Left colon (tissue), 2 donors: ENCODE data around the gene KLK13. TPM values are rescaled to one million over a fixed set of nuclear protein-coding genes. Genes with fewer than 3 reads are reported as not detected.

Experiments
- ATAC-seq: fragments of 200-7000 bp; cut with Tn5 transposase; one replicate; pipeline ENCODE4 v1.9.1; 2020; ENCODE audit warnings: mild to moderate bottlenecking, moderate library complexity
- DNase-seq, 2 donors: peaks; one replicate each; pipeline ENCODE4 v3.0.0-alpha.2; 2020
- intact Hi-C, 2 donors: fragments of 100-400 bp; cut with DNase I in 1 of 2; cut with micrococcal nuclease in 1 of 2; formaldehyde crosslinking; loops; one replicate each; pipeline versions ENCODE4 v1.11.2 to v1.14.0; 2022; cut with DNase I, micrococcal nuclease
- total RNA-seq, 2 donors: library from RNA; stranded (reverse); fragmentation: NEBNext Ultra II Directional; extraction: Animal tissue kit (Norgen Biotek cat#: 25700); gene quantifications; one replicate each; pipeline ENCODE4 v1.2.1, GENCODE V29; 2021
- donor health status: DM: no; HTN: no; CAD: no.
- donor health status: DM: yes; HTN: yes; CAD: no.

Gene KLK13
- total RNA-seq, 2 donors from 2014 or later, result 0.43 to 0.98 TPM

DNA sequence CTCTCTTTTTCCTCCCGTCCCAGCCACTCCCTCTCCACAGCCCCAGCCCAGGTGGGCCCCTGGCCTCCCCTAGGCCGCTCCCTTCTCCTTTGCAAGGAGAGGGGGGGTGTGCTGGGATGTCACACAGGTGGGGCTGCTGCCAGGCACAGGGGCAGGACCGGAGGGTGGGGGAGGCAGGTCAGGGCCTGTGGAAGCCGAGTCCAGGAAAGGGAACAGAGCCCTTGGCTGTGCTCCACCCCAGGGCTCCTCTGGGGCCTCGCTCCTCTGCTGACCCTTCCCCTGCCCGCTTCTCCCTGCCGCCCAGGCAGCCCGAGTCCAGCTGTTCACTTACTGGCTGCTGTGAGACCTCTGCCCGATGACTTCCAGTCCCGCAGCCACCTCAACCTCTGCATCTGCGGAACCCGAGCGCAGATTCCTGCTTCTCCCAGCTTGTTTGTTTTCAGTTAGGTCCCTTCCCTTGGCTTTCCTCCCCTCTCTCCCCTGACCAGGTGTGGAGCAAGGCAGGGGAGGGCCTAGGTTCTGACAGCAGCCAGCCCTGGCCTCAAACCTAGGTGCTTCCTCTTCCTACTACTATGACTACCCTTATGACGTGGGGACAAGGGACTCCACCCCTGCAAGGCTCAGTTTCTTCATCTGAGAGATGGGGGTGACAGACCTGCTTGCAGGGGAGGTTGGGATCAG is 37.6 kb downstream of the KLK13 start:
- no peak for ATAC-seq
- intact Hi-C loops, result no loop called here
- no peak for DNase-seq

DNA sequence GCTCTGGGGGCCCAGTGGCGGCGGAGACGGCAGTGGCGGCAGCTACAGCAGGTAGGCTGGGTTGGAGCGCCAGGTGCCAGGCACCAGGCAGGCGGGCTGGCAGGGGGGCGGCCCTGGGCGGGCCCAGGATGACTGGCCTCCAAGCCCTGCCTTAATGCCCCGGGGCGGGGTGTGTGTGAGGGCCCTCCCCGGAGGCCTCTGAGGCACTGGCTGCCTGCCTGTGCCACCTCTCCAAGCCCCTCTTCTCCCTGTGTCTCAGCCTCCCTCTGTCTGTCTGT is 38.4 kb downstream of the KLK13 start, which contains the start of gene KLK11:
Gene KLK11, minus strand, starts transcription at position 63 of the 278 bp plus-strand sequence. CDS start 985 bp downstream, outside the sequence.
- intact Hi-C loops, result no loop called here
- no peak for DNase-seq
- peak; percentile 37 for ATAC-seq

DNA sequence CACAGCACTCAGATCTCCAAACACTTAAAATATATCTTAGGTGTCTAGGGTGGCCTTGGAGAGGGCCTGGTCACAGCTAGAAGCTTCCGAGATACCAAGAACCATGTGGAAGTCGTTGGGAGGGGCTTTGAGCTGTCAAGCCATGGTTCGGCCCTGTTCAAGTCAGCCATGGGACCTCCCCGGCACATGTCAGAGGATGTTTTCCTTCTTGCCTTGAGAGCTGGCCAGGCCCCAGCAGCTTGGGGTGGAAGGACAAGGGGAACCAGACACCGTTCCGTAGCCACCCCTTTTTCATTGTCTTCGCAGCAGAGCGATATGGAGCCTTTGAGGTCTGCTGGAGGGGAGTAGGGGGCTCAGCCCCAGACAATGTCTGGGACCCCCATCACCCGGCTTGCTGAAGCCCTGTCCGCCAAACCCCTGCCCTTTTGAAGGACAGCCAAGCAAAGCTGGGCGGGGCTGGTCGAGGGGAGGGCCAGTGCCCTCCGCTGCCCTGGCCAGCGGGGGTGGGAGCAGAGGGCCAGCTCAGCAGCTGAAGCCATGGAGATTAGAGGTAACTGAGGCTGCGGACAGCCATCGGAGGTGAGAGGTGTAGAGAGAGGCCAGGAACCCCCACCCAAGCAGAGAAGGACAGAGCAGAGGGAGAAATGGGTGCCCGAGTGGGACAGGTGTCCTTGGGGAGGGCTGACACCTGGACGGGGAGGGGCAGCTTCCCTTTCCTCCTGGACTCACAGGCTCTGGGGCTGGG is 38.9 kb downstream of the KLK13 start:
- intact Hi-C loops, result no loop called here
- ATAC-seq (no peak), DNase-seq (no peak)

DNA sequence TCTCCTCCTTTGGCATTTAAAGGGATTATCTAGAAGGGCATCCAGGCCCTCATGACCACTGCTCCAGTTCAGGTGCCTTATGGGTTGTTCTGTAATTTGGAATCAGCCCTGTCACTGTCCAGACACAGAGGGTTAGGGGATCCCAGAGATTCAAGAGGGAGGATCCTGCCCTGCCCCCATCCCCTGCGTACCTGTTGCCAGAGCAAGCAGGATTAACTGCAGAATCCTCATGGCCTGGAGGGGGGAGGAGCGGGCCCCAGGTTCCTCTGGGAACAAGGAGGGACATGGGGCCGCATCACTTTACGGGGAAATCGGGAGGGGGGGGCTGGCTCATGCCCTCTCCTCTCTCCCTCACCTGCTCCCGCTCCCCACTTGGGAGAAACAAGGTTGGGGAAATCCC is 39.5 kb downstream of the KLK13 start:
- intact Hi-C loops, result no loop called here
- DNase-seq, result no peak
- no peak for ATAC-seq

DNA sequence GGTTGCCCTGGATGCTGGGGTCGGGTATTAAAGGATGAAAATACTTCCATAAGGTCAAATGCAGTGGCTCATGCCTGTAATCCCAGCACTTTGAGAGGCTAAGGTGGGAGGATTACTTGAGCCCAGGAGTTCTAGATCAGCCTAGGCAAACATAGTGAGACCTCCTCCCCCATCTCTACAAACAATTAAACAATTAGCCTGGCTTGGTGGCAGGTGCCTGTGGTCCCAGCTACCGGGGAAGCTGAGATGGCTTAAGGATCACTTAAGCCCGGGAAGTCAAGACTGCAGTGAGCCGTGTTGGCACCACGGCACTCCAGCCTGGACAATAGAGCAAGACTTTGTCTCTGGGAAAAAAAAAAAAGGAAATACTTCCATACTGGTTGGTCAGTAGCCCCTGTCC is 40.0 kb downstream of the KLK13 start:
- intact Hi-C loops, result no loop called here
- no peak for ATAC-seq
- no peak for DNase-seq

DNA sequence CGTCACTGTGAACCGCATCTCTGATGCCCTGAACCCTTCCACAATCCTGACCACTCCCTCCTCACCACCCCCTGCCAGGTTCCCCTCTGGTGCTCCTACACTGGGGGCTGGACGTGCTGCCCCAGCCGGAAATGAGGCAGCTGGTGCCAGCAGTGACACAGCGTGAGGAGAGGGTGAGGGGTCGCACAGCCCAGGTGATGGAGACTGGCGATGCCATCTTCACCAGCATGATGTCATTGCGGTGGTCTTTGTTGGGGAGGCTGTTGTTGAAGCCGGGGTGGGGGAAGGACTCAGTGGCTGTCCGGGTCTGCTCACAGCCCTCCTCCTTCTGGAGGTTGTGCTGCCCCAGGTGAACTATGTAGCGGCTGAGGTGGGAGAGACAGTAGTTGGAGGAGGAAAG is 40.9 kb downstream of the KLK13 start:
- ATAC-seq, result no peak
- no peak for DNase-seq
- intact Hi-C loops, result no loop called here

DNA sequence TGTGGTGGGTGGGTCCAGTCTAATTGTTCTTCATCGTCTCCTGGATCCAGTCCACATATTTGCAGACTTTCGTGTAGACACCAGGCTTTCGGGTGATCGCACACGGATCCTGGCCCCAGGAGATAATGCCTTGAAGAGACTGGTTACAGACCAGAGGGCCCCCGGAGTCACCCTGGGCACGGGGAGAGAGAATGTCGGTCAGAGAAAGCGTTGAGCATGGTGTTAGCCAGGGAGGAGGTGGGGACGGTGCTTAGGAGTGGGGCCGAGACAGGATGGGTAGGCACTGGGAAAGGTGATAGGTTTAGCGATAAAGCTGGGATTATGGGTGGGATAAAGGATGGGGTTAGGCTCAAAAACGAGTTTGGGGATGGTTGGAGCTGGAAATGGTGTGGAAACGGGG is 42.4 kb downstream of the KLK13 start:
- ATAC-seq (no peak), DNase-seq (no peak)
- intact Hi-C loops, result no loop called here

DNA sequence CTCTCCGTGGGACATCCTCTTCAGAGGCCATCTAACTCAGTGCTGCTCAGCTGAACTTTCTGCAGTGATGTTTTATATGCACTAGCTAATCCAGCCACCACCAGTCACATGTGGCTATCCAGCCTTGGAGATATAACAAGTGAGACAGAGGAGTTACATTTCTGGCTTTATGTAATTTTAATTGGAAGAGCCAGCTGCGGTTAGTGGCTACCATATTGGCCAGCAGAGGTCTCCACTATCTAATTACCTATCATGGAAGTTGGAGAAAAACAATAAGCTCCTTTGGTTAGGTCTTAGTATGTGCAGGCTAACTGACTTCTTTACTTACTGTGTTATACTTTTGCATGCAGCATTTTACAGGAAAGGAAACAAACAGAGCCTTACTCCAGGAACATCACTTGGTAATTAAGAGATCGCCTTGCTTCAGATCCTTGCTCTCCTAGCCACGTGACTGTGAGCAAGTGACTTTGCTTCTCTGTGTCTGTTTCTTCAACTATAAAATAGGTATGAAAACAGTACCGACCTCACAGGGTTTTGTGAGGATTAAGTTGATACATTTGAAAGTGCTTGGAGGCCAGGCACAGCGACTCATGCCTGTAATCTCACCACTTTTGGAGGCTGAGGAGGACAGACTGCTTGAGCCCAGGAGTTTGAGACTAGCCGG is 43.8 kb downstream of the KLK13 start:
- ATAC-seq (peak; percentile 53), DNase-seq (no peak)
- intact Hi-C loops, result no loop called here

DNA sequence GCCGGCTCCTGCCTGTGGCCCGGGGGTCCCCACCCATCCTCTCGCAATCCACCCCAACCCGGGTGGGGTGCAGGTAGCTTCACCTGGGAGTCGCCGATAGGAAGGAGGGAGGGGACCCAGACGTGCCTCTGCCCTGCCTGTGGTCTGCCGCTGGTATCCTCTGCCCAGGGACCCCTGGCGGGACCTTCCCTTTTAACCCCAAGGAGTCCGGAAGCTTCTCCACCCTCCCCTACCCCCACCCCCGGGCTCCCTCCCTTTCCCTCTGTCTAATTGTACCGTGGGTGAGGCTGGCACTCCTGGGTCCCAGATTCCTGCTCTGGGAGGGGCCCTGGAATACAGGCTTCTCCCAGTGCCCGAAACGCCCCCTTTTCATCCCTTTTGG is 45.4 kb downstream of the KLK13 start, which contains the start of gene KLK10:
Gene KLK10, minus strand, starts transcription at position 166 of the 382 bp plus-strand sequence. CDS start 579 bp downstream, outside the sequence.
- intact Hi-C loops, result no loop called here
- no peak for ATAC-seq
- DNase-seq, result no peak

DNA sequence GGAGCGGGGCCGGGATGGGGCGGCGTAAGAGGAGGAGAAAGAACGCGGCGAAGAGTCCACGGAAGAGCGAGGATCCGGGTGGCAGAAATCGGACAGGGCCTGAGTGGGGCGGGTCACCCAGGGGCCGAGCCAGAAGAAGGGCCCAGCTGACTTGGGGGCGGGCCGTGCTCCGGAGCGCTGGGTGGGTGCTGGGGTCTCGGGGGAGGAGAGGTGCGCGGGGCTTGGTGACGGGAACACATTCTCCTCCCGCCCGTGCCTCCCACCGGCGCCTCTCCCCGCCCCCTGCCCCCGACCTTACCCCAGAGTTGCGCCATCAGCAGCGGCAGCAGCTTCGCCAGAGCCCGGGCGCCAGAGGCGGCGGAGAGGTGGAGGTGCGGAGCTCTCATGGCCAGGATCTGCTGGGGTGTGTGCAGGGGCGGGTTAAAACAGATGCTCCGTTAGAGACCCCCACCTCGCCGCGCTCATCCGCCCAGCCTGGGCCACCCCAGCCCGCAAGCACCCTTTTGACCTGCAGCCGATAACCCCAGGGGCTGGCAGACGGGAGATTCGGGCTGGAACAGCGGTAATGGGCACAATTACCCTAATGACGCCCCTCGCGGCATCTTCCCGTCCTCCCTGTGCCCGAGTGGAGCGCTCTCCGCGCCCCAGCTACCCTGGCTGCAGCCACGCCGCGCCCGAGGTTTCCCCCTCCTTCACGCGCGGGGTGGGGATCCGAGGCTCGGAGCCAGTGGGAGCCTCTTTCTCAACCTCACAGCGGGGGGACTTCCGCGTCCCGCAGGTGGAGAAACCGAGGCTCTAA is 45.9 kb downstream of the KLK13 start:
- DNase-seq, result no peak
- intact Hi-C loops, result no loop called here
- no peak for ATAC-seq

DNA sequence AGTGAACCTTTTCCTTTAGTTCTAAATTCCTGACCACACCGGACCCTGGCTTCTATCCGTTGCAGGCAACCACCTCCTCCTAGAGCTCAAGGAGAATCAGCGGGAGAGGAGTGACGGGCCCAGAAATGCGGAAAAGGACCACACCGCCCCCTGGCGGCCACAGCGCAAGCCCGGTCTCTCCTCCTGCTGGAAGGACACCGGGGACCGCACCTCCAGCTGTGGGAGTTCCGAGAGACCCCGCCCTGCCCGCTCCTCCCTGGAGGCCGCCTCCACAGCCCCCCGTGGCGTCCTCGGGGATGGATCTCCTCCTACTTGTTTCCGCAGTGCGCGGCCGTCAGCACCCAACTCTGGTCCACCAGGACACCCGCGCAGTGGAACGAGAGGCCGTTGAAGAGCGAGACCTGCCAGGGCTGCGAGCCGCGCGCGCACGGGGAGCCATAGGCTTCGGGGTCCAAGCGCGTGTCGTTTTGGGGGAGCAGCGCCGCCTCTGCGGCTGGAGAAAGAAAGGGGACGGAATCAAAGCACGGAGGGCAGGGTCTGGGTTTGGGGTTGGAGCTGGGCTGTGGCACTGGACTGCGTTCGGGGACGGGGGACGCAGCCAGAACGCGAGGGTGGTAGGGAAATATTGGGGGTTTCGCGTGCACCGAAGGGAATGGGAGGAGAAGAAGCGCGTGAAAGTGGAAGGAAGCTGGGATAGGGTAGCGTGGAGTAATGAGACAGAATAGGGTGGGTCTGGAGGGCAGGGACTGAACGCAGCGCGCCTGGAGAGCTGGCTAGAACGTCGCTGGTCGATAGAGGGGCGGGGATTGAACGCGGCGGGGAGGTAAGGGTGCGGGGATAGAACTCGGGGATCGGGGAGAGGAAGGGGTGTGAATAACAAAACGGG is 47.9 kb downstream of the KLK13 start:
- intact Hi-C loops, result no loop called here
- ATAC-seq (peak; percentile 71), DNase-seq (peak in 1 of 2 donors; percentile 56)

DNA sequence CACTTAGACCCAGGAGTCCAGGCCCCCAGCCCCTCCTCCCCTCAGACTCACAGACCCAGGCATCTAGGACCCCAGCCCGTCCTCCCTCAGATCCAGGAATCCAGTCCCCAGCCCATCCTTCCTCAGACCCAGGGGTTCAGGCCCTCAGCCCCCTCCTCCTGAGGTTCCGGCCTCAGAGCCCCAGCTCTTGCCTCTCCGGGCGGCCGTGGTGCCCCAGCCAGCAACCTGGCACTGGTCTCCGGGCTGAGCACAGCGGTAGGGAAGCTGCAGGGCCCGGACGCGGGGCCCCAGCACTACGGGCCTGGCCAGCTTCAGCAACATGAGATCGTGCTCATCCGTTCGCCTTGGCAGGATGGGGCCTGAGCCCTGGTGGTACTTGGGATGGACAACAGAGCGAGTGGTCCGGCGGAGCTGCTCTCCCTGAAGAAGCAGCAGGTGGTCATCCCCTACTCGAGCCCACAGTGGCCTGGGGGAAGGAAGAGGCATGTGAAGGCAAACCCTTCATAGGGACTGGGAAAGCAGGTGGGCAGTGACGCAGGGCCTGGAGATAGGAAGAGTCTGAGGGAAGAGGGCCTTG is 49.1 kb downstream of the KLK13 start:
- intact Hi-C loops, result no loop called here
- no peak for DNase-seq
- ATAC-seq, result no peak

DNA sequence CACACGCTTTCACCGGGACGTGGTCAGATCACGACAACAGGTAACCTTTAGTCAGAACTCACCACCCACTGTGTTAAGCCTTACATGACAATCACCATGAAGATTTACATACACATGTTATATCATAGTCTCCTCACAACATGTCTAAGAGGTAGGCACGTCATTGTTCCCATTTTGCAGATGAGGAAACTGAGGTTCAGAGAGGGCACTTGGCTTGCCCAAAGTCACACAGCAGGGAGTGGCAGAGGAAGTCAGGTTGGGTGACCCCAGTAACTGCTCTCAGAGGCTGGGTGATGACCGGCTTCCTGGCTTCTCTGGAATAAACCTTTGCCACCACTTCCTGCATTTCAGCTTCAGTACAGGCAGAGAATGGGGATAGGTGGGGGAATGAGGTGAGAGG is 50.6 kb downstream of the KLK13 start:
- ATAC-seq, result no peak
- no peak for DNase-seq
- intact Hi-C loops, result no loop called here

DNA sequence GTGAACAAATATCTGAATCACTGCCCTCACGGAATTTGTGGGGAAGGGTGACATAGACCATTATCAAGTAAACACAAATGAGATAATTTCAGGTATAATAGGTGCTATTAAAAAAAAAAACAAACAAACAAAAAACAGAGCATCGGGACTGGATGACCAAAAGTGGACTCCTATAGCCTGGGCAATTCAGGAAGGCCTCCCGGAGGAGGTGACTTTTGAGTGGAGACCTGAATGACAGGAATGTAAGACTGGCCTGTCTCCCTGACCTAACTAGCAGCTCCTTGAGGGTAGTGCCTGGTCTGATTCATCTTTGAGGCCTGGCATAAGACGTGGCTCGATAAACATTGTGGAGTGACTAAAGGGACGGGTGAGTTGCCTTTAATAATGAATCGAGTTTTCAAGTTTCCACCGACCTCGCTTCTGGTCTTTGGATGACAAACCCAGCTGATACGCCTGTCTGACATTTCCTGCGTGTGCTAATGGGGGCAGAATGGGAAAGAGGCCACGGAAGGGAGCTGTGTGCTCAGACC is 52.2 kb downstream of the KLK13 start:
- ATAC-seq (no peak), DNase-seq (no peak)
- intact Hi-C loops, result no loop called here

DNA sequence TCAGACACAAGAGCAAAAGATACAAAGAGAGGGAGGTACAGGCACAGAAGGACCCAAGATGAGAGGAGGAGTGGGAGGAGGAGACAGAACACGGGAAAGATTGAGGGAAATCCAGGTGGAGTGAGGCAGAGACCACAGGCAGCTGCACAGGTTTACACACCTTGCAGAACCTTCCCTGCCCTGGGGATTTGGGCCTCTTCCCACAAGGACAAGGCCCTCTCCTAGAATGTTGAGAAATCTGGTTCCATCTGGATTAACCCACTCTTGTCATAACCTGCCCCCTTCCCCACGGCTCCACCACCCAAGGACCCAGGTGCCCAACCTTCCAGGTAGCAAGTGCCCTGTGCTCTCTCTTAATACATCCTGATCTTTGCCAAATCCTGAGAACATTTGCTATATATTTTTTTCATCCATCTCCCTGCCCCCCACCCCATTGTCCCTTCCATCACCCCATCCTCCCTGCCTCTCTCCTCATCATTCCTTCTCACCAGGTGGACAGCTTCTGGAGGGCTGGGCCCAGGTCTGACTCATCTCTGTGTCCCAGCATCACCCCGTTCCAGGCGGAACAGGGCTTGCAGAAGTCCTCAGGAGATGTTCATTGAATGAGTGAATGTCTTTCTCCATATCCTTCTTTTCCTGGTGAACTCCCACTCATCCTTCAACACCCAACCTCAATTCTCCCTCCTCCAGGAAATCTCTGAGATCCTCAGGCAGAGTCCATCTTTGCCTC is 54.7 kb downstream of the KLK13 start:
- no peak for ATAC-seq
- intact Hi-C loops, result no loop called here
- DNase-seq, result no peak

DNA sequence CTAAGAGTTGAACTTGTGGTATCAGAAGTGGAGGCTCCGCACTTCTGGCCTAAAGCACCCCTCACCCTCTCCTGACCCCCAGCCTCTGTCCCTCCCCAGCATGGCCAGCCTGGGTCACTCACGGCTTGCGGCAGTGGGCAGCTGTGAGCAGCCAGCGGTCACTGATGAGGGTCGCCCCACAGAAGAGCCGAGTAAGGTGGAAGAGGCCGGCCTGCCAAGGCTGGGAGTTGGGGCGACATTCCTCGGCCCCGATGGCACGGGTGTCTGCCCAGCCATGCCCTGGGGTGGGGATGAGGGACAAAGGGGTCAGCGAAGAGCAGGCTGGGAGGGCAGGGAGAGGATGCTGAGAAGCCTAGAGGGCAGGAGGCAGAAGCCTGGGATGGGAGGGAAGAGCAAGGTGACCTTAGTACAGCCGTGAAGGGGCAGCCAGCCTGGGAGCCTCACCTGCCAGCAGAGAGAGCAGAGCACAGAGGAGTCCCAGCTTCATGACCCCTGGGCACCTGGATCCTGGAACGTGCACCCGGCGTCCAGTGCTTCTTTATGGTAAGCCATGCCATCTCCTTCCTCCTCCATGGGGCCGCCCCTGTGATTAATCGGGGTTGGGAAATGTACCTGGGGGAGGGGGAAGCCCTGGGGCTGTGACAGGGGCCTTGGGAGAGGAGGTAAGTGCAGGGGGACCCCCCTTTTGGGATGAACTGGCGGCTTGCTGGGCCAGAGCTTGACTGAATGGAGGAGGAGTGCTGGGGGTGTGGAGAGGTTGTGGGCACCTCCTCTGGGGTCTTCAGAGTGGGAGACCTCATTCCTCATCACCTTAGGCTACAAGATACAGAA is 55.6 kb downstream of the KLK13 start:
- no peak for DNase-seq
- intact Hi-C loops, result no loop called here
- no peak for ATAC-seq
